Measurements from ENCODE around the gene TSC22D4.
"Not testable (repeated sequence)": the region's sequence is repeated elsewhere in the genome, so short reads cannot be mapped to it uniquely, and the experiment has no call there.

TSC22D4 gene

DNA sequence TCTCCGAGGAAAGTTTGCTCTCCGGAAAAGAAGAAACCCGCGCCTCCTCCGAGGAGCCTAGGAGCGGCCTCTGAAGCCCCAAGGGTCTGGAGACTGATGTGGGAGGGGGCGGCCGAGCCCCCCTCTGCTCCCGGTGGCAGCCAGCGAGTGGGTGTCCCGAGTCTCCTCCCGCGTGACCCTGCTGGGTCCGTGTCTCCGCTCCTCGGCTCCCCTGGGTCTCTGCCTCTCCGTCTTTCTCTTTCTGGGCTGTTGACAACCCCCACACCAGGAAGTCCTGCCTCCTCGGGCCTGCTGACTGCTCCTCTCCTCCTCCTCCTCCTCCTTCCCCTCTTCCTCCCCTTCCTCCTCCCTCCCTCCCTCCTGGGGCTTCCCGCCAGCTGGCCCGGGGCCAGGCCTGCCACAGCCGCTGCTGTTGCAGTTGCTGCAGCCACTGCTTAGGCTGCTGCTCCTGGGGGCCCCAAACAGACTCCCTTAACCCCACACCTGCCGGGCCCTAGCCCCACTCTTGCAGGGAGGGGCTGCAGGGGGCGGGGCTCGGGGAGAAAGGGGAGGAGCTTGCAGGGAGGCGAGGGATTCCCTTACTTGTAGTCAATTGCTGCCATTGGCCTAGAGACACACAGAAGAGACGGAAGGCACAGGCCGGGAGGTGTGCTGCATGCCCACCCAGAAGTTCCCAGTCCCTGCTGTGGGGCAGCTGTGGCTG is at the start of gene TSC22D4:
TSS of gene TSC22D4 (minus strand) at position 257 of the 703 bp plus-strand sequence. CDS start 1,176 bp downstream, outside the sequence.
- peak; percentile 75 to 98 (median 95) for DNase-seq

DNA sequence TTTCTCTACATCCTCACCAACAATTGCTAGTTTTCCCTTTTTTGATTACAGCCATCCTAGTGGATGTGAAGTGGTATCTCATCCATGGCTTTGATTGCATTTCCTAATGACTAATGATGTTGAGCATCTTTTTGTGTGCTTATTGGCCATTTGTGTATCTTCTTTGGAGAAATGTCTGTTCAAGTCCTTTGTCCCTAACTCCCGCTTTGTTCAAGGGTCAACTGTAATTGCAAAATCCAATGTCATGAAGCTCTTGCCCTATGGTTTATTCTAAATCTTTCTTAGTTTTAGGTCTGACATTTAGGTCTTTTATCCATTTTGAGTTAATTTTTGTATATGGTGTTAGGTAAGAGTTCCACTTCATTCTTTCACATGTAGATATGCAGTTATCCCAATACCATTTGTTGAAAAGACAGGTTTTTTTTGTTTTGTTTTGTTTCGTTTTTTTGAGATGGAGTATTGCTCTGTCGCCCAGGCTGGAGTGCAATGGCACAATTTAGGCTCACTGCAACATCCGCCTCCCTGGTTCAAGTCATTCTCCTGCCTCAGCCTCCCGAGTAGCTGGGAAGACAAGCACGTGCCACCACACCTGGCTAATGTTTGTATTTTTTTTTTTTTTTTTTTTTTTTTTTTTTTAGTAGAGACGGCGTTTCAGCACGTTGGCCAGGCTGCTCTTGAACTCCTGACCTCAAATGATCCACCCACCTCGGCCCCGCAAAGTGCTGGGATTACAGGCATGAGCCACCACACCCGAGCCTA is 49.3 kb upstream of the TSC22D4 start:
- not testable (repeated sequence) for DNase-seq

DNA sequence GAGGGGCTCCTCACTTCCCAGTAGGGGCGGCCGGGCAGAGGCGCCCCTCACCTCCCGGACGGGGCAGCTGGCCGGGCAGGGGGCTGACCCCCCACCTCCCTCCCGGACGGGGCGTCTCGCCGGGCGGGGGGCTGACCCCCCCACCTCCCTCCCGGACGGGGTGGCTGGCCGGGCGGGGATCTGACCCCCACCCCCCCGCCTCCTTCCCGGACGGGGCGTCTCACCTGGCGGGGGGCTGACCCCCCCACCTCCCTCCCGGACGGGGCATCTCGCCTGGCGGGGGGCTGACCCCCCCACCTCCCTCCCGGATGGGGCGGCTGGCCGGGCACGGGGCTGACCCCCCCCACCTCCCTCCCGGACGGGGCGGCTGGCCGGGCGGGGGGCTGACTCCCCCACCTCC is 44.2 kb upstream of the TSC22D4 start:
- not testable (repeated sequence) for DNase-seq

DNA sequence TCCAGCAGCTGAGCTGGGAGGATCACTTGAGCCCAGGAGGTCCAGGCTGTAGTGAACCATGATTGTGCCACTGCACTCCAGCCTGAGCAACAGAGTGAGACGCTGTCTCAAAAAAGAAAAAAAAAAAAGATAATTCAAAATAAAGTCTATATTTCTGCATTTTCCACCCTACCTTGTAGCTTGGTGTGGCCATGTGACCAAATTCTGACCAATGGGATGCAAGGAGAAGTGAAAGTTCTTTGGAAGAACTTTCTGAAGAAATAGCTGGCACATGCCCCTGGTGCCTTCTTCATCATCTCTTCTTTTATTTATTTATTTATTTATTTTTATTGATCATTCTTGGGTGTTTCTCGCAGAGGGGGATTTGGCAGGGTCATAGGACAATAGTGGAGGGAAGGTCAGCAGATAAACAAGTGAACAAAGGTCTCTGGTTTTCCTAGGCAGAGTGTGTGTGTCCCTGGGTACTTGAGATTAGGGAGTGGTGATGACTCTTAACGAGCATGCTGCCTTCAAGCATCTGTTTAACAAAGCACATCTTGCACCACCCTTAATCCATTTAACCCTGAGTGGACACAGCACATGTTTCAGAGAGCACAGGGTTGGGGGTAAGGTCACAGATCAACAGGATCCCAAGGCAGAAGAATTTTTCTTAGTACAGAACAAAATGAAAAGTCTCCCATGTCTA is 43.0 kb upstream of the TSC22D4 start:
- DNase-seq = not testable (repeated sequence)

DNA sequence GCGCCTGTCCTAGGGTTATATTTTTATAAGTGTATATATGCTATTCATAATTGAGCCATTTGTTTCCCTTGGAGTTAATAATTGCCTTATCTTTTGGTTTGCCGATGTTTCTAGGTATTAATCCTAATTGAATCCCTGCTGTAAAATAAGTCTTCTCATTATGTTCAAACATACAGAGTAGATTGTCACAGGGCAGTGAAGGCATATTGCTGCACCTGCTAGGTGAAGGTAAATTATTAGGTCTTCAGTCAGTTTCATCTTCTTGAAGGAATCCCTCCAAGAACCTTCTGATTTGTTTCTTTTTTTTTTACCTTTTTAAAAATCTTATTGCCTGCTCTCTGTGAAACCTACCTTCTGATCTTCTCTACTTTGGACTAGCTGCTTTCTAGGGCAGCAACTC is 42.1 kb upstream of the TSC22D4 start:
- DNase-seq = no peak

DNA sequence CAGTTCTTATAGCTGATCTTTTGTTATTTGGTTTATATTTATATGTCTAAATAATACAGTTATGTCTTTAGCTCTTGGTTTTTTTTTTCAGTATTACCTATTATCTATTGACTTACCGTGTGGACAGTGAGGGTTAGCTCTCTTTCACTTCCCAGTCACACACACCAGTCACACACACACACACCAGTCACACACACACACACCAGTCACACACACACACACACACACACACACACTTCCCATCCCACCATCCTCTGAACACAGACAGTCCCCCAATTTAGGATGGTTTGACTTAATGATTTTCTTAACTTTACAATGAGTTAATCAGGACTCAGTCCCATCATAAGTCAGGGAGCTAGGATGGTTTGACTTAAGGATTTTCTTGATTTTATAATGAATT is 41.1 kb upstream of the TSC22D4 start:
- no peak for DNase-seq

DNA sequence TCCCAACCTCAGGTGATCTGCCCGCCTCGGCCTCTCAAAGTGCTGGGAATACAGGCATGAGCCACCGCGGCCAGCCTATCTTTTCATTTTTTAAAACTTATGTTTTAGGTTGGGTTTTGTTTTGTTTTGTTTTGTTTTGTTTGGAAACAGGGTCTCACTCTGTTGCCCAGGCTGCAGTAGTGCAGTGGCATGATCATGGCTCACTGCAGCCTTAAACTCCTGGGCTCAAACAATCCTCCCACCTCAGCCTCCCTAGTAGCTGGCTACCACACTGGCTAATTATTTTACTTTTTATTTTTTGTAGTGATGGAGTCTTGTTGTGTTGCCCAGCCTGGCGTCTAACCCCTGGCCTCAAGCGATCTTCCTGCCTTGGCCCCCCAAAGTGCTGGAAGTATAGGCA is 40.6 kb upstream of the TSC22D4 start:
- DNase-seq = no peak

DNA sequence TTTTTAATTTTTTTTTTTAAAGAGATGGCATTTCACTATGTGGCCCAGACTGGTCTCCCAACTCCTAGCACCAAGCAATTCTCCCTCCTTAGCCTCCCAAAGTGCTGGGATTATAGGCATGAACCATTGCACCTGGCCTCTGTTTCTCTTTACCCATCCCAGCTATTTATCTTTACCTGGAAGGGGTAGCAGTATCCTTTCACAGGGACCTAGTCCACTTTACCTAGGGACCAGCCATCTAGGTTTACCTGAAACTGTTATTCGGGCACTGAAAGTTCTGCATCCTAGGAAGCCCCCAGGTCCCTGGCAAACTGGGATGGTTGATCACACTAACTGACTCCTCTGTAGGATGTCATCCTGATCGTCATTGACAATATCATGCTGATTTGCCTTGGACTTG is 38.3 kb upstream of the TSC22D4 start:
- DNase-seq = no peak

DNA sequence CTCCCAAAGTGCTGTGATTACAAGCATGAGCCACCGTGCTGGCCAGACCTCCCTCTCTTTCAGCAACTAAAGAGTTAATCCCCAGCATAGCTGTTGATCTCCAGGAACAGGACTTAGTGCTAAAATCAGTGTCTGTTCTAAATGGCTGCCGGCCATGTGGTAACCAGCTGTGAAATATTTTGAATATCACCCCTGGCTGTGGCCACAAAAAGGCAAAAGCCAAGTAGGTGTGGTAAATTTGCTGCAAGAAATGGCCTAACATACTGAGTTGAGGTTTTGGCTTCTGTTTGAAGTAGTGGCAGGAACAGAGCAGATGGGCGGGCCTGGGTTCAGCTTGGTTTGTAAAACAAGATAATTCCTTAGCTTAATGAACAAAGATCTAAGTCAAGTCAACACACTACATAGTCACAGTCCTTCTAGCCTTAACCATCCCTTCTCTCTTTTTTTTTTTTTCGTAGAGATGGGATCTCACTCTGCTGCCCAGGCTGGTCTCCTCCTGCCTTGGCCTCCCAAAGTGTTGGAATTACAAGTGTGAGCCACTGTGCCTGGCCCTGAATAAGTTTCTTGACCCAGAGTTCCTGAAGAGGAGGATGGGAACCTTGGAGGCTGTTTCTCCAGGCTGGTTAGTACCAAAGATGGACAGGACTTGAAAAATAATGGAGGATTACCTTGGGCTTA is 37.3 kb upstream of the TSC22D4 start:
- no peak for DNase-seq

DNA sequence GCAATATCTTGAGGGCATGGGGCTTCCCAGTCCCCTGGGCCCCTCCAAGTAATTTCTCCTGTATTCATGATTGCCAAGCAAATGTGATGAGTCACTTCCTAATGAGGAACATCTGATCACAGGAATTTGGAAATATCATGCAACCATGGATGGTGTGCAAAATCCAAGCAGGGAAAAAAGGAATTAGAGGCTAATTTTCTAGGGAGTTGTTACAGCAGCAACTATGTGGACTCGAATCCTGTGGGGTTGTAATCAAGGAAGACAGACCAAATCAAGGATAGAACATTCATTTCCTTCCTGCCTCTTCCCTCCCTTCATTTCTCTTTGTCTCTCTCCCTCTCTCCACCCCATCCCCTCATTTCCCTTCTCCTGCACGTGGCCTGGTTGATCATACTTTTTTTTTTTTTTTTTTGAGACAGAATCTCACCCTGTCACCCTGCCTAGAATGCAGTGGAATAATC is 36.1 kb upstream of the TSC22D4 start:
- no peak for DNase-seq

DNA sequence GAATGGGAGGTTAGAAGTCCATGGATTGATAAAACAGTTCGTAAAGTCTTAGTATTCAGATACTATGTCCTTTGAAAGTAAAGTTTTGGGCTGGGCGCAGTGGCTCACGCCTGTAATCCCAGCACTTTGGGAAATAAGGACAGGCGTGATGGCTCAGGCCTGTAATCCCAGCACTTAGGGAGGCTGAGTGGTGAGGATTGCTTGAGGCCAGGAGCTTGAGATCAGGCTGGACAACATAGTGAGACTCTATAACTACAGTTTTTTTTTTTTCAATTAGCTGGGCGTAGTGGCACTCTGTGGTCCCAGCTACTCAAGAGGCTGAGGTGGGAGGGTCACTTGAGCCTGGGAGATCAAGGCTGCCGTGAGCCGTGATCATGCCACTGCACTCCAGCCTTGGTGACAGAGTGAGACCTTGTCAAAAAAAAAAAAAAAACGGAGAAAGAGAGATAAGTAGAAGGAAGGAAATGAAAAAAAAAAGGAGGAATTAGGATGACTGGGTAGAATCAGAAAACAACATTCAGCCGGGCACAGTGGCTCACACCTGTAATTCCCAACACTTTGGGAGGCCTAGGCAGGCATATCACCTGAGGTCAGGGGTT is 34.3 kb upstream of the TSC22D4 start:
- no peak for DNase-seq

DNA sequence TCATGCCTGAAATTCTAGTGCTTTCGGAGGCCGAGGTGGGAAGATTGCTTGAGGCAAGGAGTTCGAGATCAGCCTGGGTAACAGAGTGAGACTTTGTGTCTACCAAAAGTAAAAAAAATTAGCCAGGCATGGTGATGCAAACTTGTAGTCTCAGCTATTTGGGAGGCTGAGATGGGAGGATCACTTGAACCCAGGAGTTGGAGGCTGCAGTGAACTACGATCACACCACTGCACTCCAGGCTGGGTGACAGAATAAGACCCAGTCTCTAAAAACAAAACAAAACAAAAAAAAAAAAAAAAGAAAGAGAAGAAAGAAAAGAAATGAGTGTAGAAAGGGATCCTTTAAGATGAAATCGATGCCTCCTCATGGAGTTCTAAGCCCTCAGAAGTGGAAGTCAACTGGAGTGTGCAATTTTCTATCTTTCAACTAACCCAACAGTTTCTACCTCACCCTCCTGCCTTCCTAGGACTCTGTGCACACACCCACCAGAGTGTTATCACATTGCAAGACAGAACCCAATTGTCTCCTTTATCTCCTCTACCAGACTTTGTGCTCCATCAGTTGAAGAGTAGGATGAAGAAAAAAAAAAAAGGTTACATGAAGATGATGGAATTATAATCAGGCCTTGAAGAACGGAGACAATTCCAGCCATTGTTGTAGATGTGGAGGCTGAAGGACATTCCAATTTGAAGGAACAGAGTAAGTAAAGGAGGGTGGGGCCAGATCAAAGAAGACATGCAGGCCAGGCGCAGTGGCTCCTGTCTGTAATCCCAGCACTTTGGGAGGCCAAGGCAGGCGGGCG is 31.6 kb upstream of the TSC22D4 start:
- DNase-seq = no peak

DNA sequence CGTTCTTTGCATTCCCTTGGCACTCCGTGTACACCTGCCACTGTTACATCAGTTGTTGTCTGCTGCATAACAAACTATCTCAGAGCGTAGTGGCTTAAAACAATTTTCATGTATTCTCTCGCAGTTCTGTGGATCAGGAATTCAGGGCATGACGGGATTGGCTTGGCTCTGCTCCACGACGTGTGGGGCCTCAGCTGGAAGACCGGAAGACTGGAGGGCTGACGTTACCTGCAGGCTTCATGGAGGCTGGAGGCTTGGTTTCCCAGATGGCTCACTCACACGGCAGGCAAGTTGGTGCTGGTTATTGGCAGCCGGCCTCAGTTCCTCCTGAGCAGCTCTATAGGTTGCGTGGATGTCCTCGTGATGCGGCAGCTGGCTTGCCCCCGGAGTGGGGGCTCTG is 30.2 kb upstream of the TSC22D4 start:
- no peak for DNase-seq

DNA sequence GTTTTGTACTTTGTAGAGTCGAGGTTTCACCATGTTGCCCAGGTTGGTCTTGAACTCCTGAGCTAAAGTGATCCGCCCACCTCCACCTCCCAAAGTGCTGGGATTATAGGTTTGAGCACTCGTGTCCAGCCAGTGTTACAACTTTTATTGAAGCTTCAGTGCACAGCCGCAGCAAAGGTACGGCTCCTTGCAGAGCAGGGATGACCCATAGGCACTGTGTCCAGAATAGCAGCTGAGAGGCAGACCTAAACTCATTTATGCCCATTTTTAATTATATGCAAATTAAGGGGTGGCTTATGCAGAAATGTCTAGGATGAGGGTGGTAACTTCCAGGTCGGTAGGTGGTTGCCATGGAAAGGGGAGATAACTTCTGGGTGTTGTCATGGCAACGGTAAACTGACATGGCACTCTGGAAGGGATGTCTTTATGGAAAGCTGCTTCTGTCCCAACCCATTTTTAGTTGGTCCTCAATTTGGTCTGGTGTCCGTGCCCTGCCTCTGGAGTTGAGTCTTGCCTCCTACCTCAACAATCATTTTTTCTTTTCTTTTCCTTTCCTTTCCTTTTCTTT is 27.4 kb upstream of the TSC22D4 start:
- DNase-seq = peak in 11 of 56 donors; percentile 5 to 47 (median 29)

DNA sequence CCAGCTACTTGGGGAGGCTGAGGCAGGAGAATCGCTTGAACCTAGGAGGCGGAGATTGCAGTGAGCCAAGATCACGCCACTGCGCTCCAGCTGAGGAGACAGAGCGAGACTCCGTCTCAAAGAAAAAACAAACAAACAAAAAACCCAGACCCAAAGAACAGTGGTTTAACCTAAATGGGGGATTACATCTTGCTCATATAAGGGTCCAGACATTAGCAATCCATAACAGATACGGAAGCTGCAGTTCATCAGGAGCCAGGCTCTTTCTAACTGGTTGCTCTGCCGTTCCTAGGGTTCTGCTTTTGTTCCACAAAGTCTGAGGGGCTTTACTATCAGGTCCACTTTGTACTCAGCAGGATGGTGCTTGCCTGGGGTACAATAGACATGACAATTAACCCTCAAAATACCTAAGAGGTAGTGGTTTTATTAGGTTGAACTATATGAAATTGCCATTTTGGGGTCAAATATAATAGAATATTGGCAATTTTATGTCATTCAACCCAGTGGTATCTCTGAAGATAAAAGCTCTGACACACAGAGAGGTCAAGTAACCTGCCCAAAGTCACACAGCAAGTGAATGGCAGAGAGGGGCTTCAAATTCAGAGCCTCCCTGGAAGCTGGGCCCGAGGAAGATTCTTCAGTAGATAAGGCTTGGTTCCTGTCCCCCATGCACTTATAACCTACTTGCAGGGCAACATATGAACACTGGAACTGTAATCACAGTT is 26.0 kb upstream of the TSC22D4 start:
- DNase-seq = no peak

DNA sequence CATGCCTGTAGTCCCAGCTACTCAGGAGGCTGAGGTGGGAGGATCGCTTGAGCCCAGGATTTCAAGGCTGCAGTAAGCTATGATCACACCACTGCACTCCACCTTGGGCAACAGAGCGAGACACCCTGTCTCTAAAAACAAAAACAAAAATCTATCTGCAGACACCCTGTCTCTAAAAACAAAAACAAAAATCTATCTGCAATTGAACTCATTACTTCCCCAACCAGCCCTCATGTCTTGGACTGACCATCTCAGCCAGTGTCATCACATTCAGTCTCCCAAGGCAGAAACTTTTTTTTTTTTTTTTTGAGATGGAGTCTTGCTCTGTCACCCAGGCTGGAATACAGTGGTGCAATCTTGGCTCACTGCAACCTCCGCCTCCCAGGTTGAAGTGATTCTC is 25.0 kb upstream of the TSC22D4 start:
- DNase-seq = not testable (repeated sequence)

DNA sequence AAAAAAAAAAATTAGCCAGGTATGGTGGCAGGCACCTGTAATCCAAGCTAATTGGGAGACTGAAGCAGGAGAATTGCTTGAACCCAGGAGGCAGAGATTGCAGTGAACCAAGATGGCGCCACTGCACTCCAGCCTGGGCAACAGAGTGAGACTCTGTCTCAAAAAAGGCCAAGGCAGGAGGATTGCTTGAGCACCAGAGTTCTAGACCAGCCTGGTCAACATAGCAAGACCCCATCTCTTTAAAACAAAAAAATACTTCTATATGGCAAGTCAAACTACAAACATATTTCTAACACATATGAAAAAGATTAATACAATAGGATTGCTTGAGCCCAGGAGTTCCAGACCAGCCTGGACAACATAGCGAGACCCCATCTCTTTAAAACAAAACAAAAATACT is 21.7 kb upstream of the TSC22D4 start:
- DNase-seq = not testable (repeated sequence)

DNA sequence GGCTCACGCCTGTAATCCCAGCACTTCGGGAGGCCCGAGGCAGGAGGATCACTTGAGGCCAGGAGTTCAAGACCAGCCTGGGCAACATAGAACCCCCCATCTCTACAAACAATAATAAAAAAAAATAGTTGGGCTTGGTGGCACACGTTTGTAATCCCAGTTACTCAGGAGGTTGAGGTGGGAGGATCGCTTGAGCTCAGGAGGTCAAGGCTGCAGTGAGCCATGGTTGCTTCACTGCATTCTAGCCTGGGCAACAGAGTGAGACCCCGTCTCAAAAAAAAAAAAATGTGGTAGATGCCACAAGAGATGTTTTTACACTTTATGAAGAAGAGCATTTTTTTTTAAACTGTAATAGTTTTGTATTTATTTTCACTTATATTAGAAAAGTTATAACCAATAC is 17.5 kb upstream of the TSC22D4 start:
- no peak for DNase-seq
